Hepatocyte (in vitro differentiated cells): Measurements from ENCODE around the gene NFYC.

Source experiments
- EZH2 ChIP-seq: fragments of 200-600 bp; sonication (generic); IDR thresholded peaks from 2 replicates; pipeline ENCODE4 v1.6.1; 2016; ENCODE audit warnings: antibody characterized with exemption, mild to moderate bottlenecking, borderline replicate concordance
- EZH2phosphoT487 ChIP-seq: fragments of 200-600 bp; sonication (generic); IDR thresholded peaks from one replicate; pipeline ENCODE4 v1.6.1; 2018; ENCODE audit warnings: antibody characterized with exemption, mild to moderate bottlenecking, low read depth, moderate library complexity; ENCODE audit not compliant: unreplicated experiment, severe bottlenecking
- TF ChIP-seq, protein P1 (sequence below): fragments of 200-600 bp; sonication (generic); IDR thresholded peaks from 2 replicates; pipeline ENCODE4 v1.5.1; 2016; ENCODE audit warnings: antibody characterized with exemption, mild to moderate bottlenecking; ENCODE audit not compliant: poor library complexity

DNA sequence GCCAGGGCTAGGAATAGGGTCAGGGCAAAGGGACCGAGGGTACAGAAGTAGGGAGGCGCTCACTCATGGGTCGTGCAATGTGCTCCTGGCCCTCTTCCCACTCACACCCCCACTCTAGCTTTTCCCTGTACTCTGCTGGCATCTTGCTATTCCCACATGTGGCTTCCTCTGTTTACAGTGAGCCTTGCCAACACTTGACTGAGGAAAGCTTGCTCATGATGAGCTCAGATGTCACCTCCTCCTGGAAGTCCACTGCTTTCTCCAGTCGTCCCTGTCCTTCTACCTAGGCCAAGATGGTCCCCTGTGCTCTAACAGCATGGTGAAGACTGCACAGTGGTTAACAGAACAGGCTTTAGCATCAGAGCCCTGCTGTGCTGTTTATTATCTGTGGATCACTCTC, 18.1 kb upstream of the NFYC start:
- TF ChIP-seq EZH2 = no peak
- TF ChIP-seq, protein P1, sequence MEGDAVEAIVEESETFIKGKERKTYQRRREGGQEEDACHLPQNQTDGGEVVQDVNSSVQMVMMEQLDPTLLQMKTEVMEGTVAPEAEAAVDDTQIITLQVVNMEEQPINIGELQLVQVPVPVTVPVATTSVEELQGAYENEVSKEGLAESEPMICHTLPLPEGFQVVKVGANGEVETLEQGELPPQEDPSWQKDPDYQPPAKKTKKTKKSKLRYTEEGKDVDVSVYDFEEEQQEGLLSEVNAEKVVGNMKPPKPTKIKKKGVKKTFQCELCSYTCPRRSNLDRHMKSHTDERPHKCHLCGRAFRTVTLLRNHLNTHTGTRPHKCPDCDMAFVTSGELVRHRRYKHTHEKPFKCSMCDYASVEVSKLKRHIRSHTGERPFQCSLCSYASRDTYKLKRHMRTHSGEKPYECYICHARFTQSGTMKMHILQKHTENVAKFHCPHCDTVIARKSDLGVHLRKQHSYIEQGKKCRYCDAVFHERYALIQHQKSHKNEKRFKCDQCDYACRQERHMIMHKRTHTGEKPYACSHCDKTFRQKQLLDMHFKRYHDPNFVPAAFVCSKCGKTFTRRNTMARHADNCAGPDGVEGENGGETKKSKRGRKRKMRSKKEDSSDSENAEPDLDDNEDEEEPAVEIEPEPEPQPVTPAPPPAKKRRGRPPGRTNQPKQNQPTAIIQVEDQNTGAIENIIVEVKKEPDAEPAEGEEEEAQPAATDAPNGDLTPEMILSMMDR = no peak
- TF ChIP-seq EZH2phosphoT487 = no peak
